ENCODE results near the gene CYSTM1. TPM values are rescaled to one million over a fixed set of nuclear protein-coding genes. Genes with fewer than 3 reads are reported as not detected.

Gene CYSTM1
- total and polyA plus RNA-seq, 3 donors from 2014 or later, result 33.5 to 115 (median 43.6) TPM

GRCh38 chr5:140222416-140222815, 47.4 kb downstream of the CYSTM1 start:
- 95 to 100% methylated on average over 1 of the region's 1 CpG for WGBS, 2 donors
- Histone ChIP-seq H3K27ac (no peak overlapping the region), H3K9me3 (no peaks in the 10 kb centered on the region), H3K27me3 (no peaks in the 10 kb centered on the region), H3K36me3 (ENCODE audit: low read depth, missing control alignments) (no peaks in the 10 kb centered on the region), H3K4me1 (no peaks in the 10 kb centered on the region), H3K4me3 (no peak overlapping the region)
- no peak for DNase-seq
- intact Hi-C loops (cut with DNase I; ENCODE audit: low total_unique reads), result no loop called here
- no peak for TF ChIP-seq CTCF (IDR thresholded peaks at IDR 0.05)

- WGBS, 2 donors, result 83 to 84% methylated on average over 3 of the region's 3 CpGs
- H3K27ac ChIP-seq, result no peak overlapping the region
- TF ChIP-seq CTCF (IDR thresholded peaks at IDR 0.05) (no peak), POLR2A (IDR thresholded peaks at IDR 0.05) (no peak)
- H3K4me3 ChIP-seq, result no peak overlapping the region
- no peaks in the 10 kb centered on the region for H3K36me3 ChIP-seq (ENCODE audit: low read depth, missing control alignments)
- no peaks in the 10 kb centered on the region for H3K27me3 ChIP-seq
- intact Hi-C loops (cut with DNase I; ENCODE audit: low total_unique reads), result no loop called here
- DNase-seq, result no peak
- no peaks in the 10 kb centered on the region for H3K4me1 ChIP-seq
- H3K9me3 ChIP-seq, result no peaks in the 10 kb centered on the region
Measured at GRCh38 chr5:140223567-140223966, 48.6 kb downstream of the CYSTM1 start.

GRCh38 chr5:140224658-140225057, 49.7 kb downstream of the CYSTM1 start:
- WGBS, 2 donors, result 97 to 100% methylated on average over 3 of the region's 3 CpGs

GRCh38 chr5:140225396-140225795, 50.4 kb downstream of the CYSTM1 start:
- DNase-seq, result no peak
- WGBS, 2 donors, result 77 to 88% methylated on average over 3 of the region's 3 CpGs
- Histone ChIP-seq H3K4me3 (no peak overlapping the region), H3K27ac (no peak overlapping the region), H3K27me3 (no peaks in the 10 kb centered on the region), H3K4me1 (no peaks in the 10 kb centered on the region), H3K36me3 (ENCODE audit: low read depth, missing control alignments) (no peaks in the 10 kb centered on the region), H3K9me3 (no peaks in the 10 kb centered on the region)
- intact Hi-C loops (cut with DNase I; ENCODE audit: low total_unique reads), result no loop called here
- TF ChIP-seq CTCF (IDR thresholded peaks at IDR 0.05) (no peak), POLR2A (IDR thresholded peaks at IDR 0.05) (no peak)

More at GRCh38 chr5:140224658-140225057, 49.7 kb downstream of the CYSTM1 start:
- TF ChIP-seq CTCF (IDR thresholded peaks at IDR 0.05) (no peak), POLR2A (IDR thresholded peaks at IDR 0.05) (no peak)
- DNase-seq, result no peak
- Histone ChIP-seq H3K36me3 (ENCODE audit: low read depth, missing control alignments) (no peaks in the 10 kb centered on the region), H3K9me3 (no peaks in the 10 kb centered on the region), H3K4me3 (no peak overlapping the region), H3K27ac (no peak overlapping the region), H3K4me1 (no peaks in the 10 kb centered on the region), H3K27me3 (no peaks in the 10 kb centered on the region)
- intact Hi-C loops (cut with DNase I; ENCODE audit: low total_unique reads), result no loop called here

GRCh38 chr5:140227046-140227445, 52.1 kb downstream of the CYSTM1 start:
- no peak for DNase-seq
- Histone ChIP-seq H3K4me3 (no peak overlapping the region), H3K9me3 (no peaks in the 10 kb centered on the region), H3K27me3 (no peaks in the 10 kb centered on the region), H3K27ac (no peak overlapping the region), H3K4me1 (no peaks in the 10 kb centered on the region), H3K36me3 (ENCODE audit: low read depth, missing control alignments) (no peaks in the 10 kb centered on the region)
- WGBS, 2 donors, result 97 to 100% methylated on average over 2 of the region's 2 CpGs
- no peak for TF ChIP-seq CTCF (IDR thresholded peaks at IDR 0.05)
- TF ChIP-seq POLR2A (IDR thresholded peaks at IDR 0.05), result no peak
- intact Hi-C loops (cut with DNase I; ENCODE audit: low total_unique reads), result no loop called here
